GM10248 (cell line): ENCODE measurements around the gene NELFA.
A peak's percentile ranks its signal among the peaks of the same experiment; 100 is the strongest.
"Not testable (repeated sequence)": the region's sequence is repeated elsewhere in the genome, so short reads cannot be mapped to it uniquely, and the experiment has no call there.

Experiments used
- CTCF ChIA-PET: fragments of 300-600 bp; sonication (Branson Sonifier 250); formaldehyde crosslinking; extraction: SDS; loops from one replicate; lab custom pipeline; 2021; ENCODE audit warnings: antibody characterized with exemption; lab: Yijun Ruan, JAX
- POLR2A ChIA-PET: fragments of 350-650 bp; sonication (Branson Sonifier 250); formaldehyde crosslinking; extraction: SDS; loops from one replicate; lab custom pipeline; 2020; ENCODE audit warnings: antibody characterized with exemption; lab: Yijun Ruan, JAX
- DNase-seq: peaks from one replicate; pipeline ENCODE4 v3.0.0; 2012; ENCODE audit errors: extremely low spot score
- TF ChIP-seq, protein P1 (sequence below): IDR thresholded peaks from 2 replicates; pipeline ENCODE4 v1.5.1; 2012; ENCODE audit warnings: mild to moderate bottlenecking, low read depth; ENCODE audit errors: extremely low read depth, missing control alignments, control extremely low read depth

NELFA gene

DNA sequence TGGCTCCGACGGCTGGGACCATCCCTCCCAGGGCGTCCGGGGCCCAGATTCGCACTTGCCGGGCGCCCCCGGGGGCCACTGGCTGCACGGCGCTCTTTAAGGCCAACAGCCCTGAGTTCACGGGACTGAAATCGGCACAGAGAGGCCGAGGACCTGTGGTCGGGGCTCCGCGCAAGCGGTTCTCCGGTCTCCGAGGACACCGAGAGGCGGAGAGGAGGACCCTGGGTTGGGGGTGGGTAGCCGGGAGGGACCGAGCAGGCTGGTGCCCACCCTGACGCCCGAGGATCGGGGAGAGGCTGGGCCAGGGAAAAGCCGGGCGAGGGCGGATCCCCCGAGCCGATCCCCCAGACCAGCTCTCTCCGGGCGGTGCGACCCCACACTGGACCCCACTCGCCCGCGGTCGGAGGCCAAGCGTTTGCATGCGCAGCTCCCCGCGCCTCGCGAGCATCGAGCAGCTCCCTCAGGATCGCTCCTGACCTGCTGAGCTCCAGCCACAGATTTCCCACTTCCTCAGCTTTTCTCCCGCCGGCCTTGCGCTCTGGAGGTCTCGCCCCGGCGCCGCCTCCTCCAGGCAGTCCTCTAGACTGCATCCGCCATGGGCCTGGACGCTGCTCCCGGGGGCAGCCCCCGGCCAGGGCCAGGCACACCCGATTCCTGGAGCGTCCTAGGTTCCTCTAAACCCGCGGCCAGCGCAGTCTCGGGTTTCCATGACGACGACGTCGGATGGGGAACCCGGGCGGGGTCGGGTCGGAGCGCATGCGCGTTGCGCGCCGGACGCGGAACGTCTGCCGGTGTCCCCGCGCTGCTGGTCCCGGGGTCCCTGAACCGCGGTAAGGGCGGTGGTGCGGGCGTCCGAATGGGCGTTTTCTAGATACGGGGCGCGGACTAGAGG, 32.7 kb upstream of the NELFA start:
- CTCF ChIA-PET: interaction anchor here (0.7 to 0.8 kb wide), 2 partner anchors 8 to 12 kb away, joined by 3 read pairs; no protein-coding TSS in a partner anchor
- DNase-seq: peak; percentile 94
- POLR2A ChIA-PET: no interaction called here
- TF ChIP-seq, protein P1, sequence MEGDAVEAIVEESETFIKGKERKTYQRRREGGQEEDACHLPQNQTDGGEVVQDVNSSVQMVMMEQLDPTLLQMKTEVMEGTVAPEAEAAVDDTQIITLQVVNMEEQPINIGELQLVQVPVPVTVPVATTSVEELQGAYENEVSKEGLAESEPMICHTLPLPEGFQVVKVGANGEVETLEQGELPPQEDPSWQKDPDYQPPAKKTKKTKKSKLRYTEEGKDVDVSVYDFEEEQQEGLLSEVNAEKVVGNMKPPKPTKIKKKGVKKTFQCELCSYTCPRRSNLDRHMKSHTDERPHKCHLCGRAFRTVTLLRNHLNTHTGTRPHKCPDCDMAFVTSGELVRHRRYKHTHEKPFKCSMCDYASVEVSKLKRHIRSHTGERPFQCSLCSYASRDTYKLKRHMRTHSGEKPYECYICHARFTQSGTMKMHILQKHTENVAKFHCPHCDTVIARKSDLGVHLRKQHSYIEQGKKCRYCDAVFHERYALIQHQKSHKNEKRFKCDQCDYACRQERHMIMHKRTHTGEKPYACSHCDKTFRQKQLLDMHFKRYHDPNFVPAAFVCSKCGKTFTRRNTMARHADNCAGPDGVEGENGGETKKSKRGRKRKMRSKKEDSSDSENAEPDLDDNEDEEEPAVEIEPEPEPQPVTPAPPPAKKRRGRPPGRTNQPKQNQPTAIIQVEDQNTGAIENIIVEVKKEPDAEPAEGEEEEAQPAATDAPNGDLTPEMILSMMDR: no peak

DNA sequence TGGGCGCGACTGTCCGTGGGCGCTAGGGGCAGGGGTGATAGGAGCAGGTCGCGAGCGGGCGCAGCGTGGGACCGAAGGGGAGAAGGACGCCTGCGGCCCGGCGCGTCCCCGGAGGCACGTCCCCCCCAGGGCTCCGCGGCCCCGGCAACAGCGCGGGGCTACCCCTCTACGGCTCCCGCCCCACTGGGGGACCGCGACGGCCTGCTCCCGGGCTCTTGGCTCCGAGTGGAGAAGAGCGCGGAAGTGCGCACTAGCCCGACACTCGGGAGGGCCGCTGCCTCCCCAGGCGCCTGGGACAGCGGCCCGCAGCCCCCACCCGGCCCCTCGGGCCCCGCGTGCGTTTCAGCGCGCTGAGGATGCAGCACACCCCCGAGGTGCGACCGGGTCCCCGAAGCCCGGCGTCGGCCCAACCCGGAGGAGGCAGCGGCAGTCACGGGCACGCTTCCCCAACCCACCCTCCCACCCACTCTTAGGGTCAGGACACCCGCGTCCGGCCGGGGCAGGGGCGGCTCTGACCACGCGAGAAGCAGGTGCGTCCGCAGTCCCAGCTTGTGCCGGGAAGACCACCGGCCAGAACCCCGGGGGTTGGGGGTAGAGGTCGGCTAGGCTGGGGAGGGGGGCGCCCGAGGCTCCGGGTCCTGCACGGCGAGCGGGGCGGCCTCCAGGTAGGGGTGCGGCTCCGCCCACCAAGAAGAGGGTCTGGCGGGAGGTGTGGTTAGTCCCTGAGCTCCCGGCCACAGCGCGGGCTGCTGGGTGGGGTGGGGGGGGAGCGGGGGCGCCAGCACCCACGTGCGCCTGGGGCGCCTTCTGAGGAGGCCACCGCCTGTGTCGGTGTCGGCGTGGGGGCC, 31.8 kb upstream of the NELFA start:
- peak; percentile 20 for DNase-seq
- TF ChIP-seq, protein P1: no peak
- POLR2A ChIA-PET: interaction anchor here (0.6 kb wide), 1 partner anchor 28 kb away, joined by 3 read pairs; no protein-coding TSS in a partner anchor
- CTCF ChIA-PET: interaction anchor here (0.7 to 0.8 kb wide), 2 partner anchors 9 to 11 kb away, joined by 3 read pairs; no protein-coding TSS in a partner anchor

DNA sequence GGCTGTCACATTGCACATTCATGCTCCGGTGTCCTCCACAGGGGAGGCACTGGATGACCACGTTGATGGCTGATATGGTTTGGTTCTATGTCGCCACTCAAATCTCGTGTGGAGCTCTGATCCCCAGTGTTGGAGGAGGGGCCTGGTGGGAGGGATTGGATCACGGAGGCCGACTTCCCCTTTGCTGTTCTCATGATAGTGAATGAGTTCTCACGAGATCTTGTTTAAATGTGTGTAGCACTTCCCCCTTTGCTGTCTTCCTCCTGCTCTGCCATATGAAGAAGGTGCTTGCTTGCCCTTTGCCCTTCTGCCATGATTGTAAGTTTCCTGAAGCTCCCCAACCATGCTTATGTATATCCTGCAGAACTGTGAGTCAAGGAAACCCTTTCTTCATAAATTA, 28.1 kb upstream of the NELFA start:
- DNase-seq: no peak
- POLR2A ChIA-PET: no interaction called here

GRCh38 chr4:2036327-2036726, 27.6 kb upstream of the NELFA start:
- CTCF ChIA-PET: interaction anchor here (0.8 to 1.3 kb wide), 2 partner anchors 13 to 28 kb away, joined by 3 to 4 read pairs; partner anchors contain the start of gene NELFA
- DNase-seq: no peak
- POLR2A ChIA-PET: no interaction called here
- TF ChIP-seq, protein P1: no peak

More for the DNA sequence above, 28.1 kb upstream of the NELFA start:
- TF ChIP-seq, protein P1: no peak
- CTCF ChIA-PET: interaction anchor here (0.8 to 1.3 kb wide), 2 partner anchors 12 to 29 kb away, joined by 3 to 4 read pairs; partner anchors contain the start of gene NELFA

DNA sequence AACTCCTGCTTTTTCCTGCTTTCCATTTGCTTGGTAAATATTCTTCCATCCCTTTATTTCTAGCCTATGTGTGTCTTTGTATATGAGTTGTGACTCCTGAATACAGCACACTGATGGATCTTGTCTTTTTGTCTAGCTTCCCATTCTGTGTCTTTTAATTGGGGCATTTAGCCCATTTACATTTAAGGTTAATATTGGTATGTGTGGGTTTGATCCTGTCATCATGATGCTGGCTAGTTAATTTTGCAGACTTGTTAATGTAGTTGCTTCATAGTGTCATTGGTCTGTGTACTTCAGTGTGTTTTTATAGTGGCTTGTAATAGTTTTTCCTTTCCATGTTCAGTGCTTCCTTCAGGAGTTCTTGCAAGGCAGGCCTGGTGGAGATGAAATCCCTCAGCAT, 22.4 kb upstream of the NELFA start:
- DNase-seq, CTCF ChIA-PET, POLR2A ChIA-PET: not testable (repeated sequence)

GRCh38 chr4:2027120-2027519, 18.3 kb upstream of the NELFA start:
- DNase-seq, POLR2A ChIA-PET, CTCF ChIA-PET: not testable (repeated sequence)

DNA sequence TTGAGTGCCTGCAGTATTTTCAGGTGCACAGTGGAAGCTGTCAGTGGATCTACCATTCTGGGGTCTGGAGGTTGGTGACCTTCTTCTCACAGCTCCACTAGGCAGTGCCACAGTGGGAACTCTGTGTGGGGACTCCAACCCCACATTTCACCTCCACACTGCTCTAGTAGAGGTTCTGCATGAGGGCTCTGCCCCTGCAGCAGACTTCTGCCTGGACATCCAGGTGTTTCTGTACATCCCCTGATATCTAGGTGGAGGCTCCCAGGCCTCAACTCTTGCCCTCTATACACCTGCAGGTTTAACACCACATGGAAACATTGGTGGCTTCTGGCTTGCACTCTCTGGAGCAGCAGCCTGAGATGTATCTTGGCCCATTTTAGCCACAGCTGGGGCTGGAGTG, 17.0 kb upstream of the NELFA start:
- TF ChIP-seq, protein P1: no peak
- DNase-seq: no peak
- ChIA-PET CTCF (interaction anchor here (1.2 kb wide), 1 partner anchor 10 kb away, joined by 3 read pairs; no protein-coding TSS in a partner anchor), POLR2A (no interaction called here)
